Heart left ventricle (tissue), 16 donors: Measurements from ENCODE around the gene KRTAP4-4. TPM values are rescaled to one million over a fixed set of nuclear protein-coding genes. Genes with fewer than 3 reads are reported as not detected.

Source experiments
- ATAC-seq, 4 donors: fragments of 200-7000 bp; cut with Tn5 transposase; one replicate each; pipeline ENCODE4 v1.9.1; 2020 to 2022; ENCODE audit warnings: moderate library complexity in 4 of 4, mild to moderate bottlenecking in 3 of 4, moderate number of reproducible peaks in 1 of 4
- DNase-seq, 5 donors: peaks; one replicate each; pipeline ENCODE4 v3.0.0-alpha.2; 2020
- H3K27ac ChIP-seq, 12 donors: fragments of 200-600 bp; sonication (generic) in 4 of 12; one replicate each; pipeline versions ENCODE4 v1.5.0 to v1.8.0; 2016 to 2022; ENCODE audit warnings: mild to moderate bottlenecking in 2 of 12
- H3K27me3 ChIP-seq, 9 donors: fragments of 200-600 bp; sonication (generic) in 2 of 9; one replicate each; pipeline versions ENCODE4 v1.5.1 to v1.8.0; 2016 to 2022; ENCODE audit warnings: mild to moderate bottlenecking in 3 of 9
- H3K36me3 ChIP-seq, 9 donors: fragments of 200-600 bp; sonication (generic) in 2 of 9; one replicate each; pipeline versions ENCODE4 v1.5.0 to v1.8.0; 2018 to 2022; ENCODE audit warnings: mild to moderate bottlenecking in 2 of 9
- H3K4me1 ChIP-seq, 12 donors: fragments of 200-600 bp; sonication (generic) in 4 of 12; one replicate each; pipeline versions ENCODE4 v1.5.0 to v1.8.0; 2016 to 2022; ENCODE audit warnings: mild to moderate bottlenecking in 3 of 12
- H3K4me3 ChIP-seq, 12 donors: fragments of 200-600 bp; sonication (generic) in 4 of 12; one replicate each; pipeline versions ENCODE4 v1.5.0 to v1.8.0; 2017 to 2022; ENCODE audit warnings: mild to moderate bottlenecking in 9 of 12, moderate library complexity in 4 of 12
- H3K9me3 ChIP-seq, 12 donors: fragments of 200-600 bp; sonication (generic) in 4 of 12; one replicate each; pipeline versions ENCODE4 v1.5.0 to v1.8.0; 2016 to 2022; ENCODE audit warnings: mild to moderate bottlenecking in 1 of 12
- POLR2A ChIP-seq, 2 donors: fragments of 450-650 bp; IDR thresholded peaks; one replicate each; pipeline ENCODE4 v1.6.1; 2017; ENCODE audit warnings: antibody characterized with exemption in 2 of 2, mild to moderate bottlenecking in 2 of 2, moderate library complexity in 2 of 2
- WGBS, 4 donors: extraction: QIAGEN DNeasy Blood & Tissue Kit in 2 of 4; methylation state at CpG; one replicate each; pipeline versions ENCODE4 v1.1.5 to v1.1.7; 2013 to 2018; 5-methylcytosine and 5-hydroxymethylcytosine counted together
- intact Hi-C, 10 donors: fragments of 100-400 bp; cut with DNase I; formaldehyde crosslinking; loops; one replicate each; pipeline versions ENCODE4 v1.11.1 to v1.14.2; 2022
- polyA plus RNA-seq, 2 donors: library from polyadenylated mRNA; stranded (reverse); fragments of 200-250 nt; gene quantifications; one replicate each; pipeline ENCODE4 v1.2.3, GENCODE V29; 2013
- total RNA-seq, 9 donors: library from RNA; depleted of rRNA in 2 of 9; stranded (reverse); fragments of >200 nt in 2 of 9; fragmentation: NEBNext Ultra II Directional in 3 of 9; extraction: Animal tissue kit (Norgen Biotek cat#: 25700) in 3 of 9; gene quantifications; one replicate each; pipeline versions ENCODE4 v1.1.0 to v1.2.4, GENCODE V29; 2016 to 2023
- TF ChIP-seq, protein P1 (sequence below), 12 donors: fragments of 200-600 bp; sonication (generic) in 4 of 12; IDR thresholded peaks; one replicate each; pipeline versions ENCODE4 v1.5.0 to v1.8.0; 2018 to 2022; ENCODE audit warnings: antibody characterized with exemption in 12 of 12, mild to moderate bottlenecking in 5 of 12
- donor health status: ischemic (EF 13 %, LVEDD 7.1; RV severe dilation, severe dysfunction).
- donor health status: healthy with polysubstance abuse.
- donor health status: DM: no; HTN: yes; CAD: no.
- donor health status: DM: no; HTN: no; CAD: no.
- donor health status: ischemic (EF 25% LVEDD 6.9; RV normal size, moderate dysfunction).
- donor health status: ischemic (EF 25% LVEDD 5.7; RV mildly dilated, moderate dysfunction).
- donor health status: healthy.
- donor health status: DM: yes; HTN: yes; CAD: no.
- donor health status: ischemic (EF 35%, LVEDD 5.7; RV mildly dilated, moderate dysfunction).
- donor health status: nonischemic (EF 11% LVEDD 7.7; RV severe dilation, severe dysfunction).
- donor health status: DM: yes; HTN: yes; CAD: no.
- donor health status: PGD.
- donor health status: ischemic (EF 29% LVEDD 5.4; RV normal size, mild dysfunction).
- donor health status: nonischemic (EF 23%, LVEDD 6.1; RV moderate dilation, normal function).

The KRTAP4-4 gene
- total and polyA plus RNA-seq, 11 donors = not detected

DNA sequence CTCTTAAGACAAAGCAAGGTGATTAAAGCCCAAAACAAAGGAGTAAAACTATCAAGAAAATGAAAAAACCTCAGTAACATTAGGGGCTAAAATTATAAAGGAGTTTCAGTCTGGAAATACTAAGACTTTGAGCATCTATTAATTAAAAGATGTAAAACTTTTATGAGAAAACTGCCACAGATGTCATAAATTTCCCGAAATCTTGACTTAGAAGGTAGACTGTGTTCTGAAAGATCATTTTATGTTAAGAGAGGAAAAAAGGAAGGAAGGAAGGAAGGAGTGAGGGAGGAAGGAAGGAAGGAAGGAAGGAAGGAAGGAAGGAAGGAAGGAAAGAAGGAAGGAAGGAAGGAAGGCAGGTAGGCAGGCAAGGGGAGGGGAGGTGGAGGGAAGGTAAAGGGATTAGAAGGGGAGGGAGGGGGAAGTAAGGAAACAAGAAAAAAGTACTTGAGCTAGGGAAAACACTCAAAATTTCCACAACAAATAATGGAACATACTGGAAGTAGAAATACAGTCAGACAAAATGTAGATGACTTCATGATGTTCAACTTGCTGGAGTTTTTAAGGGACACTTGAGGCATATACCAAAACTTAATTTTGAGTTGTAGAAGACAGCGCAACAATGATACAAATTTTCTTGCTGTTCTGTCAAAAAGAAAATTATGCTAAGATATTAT lies 12.9 kb downstream of the KRTAP4-4 start:
- Histone ChIP-seq H3K27me3 (peaks cover 0 to 17% (median 0%) of the 10 kb centered on the region in 9 donors), H3K36me3 (no peaks in the 10 kb centered on the region), H3K4me3 (no peak overlapping the region), H3K4me1 (no peaks in the 10 kb centered on the region), H3K27ac (no peak overlapping the region), H3K9me3 (peaks cover 0 to 16% (median 5%) of the 10 kb centered on the region in 12 donors)
- TF ChIP-seq, protein P1, sequence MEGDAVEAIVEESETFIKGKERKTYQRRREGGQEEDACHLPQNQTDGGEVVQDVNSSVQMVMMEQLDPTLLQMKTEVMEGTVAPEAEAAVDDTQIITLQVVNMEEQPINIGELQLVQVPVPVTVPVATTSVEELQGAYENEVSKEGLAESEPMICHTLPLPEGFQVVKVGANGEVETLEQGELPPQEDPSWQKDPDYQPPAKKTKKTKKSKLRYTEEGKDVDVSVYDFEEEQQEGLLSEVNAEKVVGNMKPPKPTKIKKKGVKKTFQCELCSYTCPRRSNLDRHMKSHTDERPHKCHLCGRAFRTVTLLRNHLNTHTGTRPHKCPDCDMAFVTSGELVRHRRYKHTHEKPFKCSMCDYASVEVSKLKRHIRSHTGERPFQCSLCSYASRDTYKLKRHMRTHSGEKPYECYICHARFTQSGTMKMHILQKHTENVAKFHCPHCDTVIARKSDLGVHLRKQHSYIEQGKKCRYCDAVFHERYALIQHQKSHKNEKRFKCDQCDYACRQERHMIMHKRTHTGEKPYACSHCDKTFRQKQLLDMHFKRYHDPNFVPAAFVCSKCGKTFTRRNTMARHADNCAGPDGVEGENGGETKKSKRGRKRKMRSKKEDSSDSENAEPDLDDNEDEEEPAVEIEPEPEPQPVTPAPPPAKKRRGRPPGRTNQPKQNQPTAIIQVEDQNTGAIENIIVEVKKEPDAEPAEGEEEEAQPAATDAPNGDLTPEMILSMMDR (IDR thresholded peaks at IDR 0.05) = no peak
- TF ChIP-seq POLR2A (IDR thresholded peaks at IDR 0.05) = no peak
- 65 to 96% (median 88%) methylated on average over 2 of the region's 2 CpGs for WGBS, 4 donors
- DNase-seq (no peak), ATAC-seq (no peak)
- intact Hi-C loops = no loop called here

DNA sequence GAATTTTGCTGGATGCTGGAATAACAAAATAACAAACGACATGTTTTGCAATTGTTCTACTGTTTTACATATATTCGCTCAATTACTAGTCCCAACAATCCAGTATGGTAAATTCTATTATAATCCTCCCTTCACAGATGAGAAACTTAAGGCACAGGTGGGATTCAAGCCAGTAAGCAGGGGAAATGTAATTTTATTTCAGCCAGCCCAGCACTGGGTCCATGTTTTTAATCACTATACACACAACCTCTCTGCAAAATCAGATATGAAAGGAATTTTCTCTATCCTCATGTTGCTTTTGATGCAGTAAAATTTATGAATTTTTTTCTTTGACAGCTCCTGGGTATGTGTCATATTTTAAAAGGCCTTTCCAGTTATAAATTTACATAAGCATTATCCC lies 15.3 kb downstream of the KRTAP4-4 start:
- Histone ChIP-seq H3K27me3 (peaks cover 0 to 7% (median 0%) of the 10 kb centered on the region in 9 donors), H3K27ac (no peak overlapping the region), H3K36me3 (no peaks in the 10 kb centered on the region), H3K4me3 (no peak overlapping the region), H3K4me1 (no peaks in the 10 kb centered on the region), H3K9me3 (peaks cover 0 to 20% (median 5%) of the 10 kb centered on the region in 12 donors)
- 79 to 86% (median 81%) methylated on average over 2 of the region's 2 CpGs for WGBS, 4 donors
- TF ChIP-seq POLR2A (IDR thresholded peaks at IDR 0.05) = no peak
- TF ChIP-seq, protein P1 (IDR thresholded peaks at IDR 0.05) = no peak
- intact Hi-C loops = no loop called here
- ATAC-seq = no peak
- no peak for DNase-seq

DNA sequence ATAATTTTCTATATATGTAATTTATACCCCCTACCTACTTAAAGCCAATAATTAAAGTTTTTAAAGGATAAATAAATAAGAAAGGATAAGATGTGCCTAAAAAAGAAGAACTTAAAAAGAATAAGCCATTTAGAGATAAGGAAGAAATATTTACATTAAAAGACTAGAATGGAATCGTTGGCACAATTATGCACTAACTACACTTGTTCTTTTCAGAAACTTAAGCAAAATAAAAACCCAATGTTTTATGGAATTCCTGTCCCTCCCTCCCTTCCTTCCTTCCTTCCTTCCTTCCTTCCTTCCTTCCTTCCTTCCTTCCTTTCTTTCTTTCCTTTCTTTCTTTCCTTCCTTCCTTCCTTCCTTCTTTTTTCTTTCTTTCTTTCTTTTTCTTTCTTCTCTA lies 15.7 kb downstream of the KRTAP4-4 start:
- intact Hi-C loops = no loop called here
- WGBS, 4 donors = 81 to 93% (median 93%) methylated on average over 1 of the region's 1 CpG

DNA sequence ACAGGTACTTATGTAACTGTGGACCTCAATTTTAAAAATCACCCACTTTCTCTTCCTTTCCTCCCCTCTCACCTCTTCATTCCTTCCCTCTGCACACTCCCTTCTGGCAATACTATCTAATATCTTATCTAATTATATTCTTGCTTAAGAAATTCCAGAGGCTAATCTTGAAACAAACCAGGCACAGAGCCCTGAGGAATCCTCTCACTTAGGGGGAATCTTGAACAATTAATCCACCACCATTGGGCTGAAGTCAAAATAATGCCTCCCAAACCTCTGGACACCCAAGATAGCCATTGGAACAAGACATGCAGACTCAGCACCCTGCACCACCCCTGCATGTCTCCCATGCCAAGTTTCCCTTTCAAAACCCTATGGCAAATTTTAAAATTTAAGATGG lies 19.2 kb downstream of the KRTAP4-4 start:
- H3K27me3 ChIP-seq = no peaks in the 10 kb centered on the region
- TF ChIP-seq, protein P1 (IDR thresholded peaks at IDR 0.05) = no peak
- no peak for TF ChIP-seq POLR2A (IDR thresholded peaks at IDR 0.05)
- no peak overlapping the region for H3K27ac ChIP-seq
- no peaks in the 10 kb centered on the region for H3K36me3 ChIP-seq
- H3K4me3 ChIP-seq = no peak overlapping the region
- no peaks in the 10 kb centered on the region for H3K4me1 ChIP-seq
- ATAC-seq (no peak), DNase-seq (no peak)
- H3K9me3 ChIP-seq = peaks cover 0 to 23% (median 6%) of the 10 kb centered on the region in 12 donors
- intact Hi-C loops = no loop called here

More for the DNA sequence above, 15.7 kb downstream of the KRTAP4-4 start:
- no peak for TF ChIP-seq POLR2A (IDR thresholded peaks at IDR 0.05)
- TF ChIP-seq, protein P1 (IDR thresholded peaks at IDR 0.05) = no peak
- DNase-seq (no peak), ATAC-seq (no peak)
- no peak overlapping the region for H3K4me3 ChIP-seq
- no peaks in the 10 kb centered on the region for H3K4me1 ChIP-seq
- no peak overlapping the region for H3K27ac ChIP-seq
- peaks cover 0 to 22% (median 6%) of the 10 kb centered on the region in 12 donors for H3K9me3 ChIP-seq
- peaks cover 0 to 6% (median 0%) of the 10 kb centered on the region in 9 donors for H3K27me3 ChIP-seq
- no peaks in the 10 kb centered on the region for H3K36me3 ChIP-seq
